Thyroid gland (tissue), 4 donors: Measurements from ENCODE around the gene WIPF3.

Source experiments
- POLR2A ChIP-seq, 2 donors: fragments of 450-650 bp; IDR thresholded peaks; one replicate each; pipeline ENCODE4 v1.6.1; 2017; ENCODE audit warnings: antibody characterized with exemption in 2 of 2, mild to moderate bottlenecking in 2 of 2, moderate library complexity in 1 of 2
- TF ChIP-seq, protein P1 (sequence below), 6 experiments: fragments of 200-600 bp in 3 of 6; fragments of 450-650 bp in 3 of 6; sonication (generic) in 3 of 6; IDR thresholded peaks; one replicate each; pipeline ENCODE4 v1.5.1; 2016 to 2019; ENCODE audit warnings: antibody characterized with exemption in 6 of 6, mild to moderate bottlenecking in 2 of 6, inconsistent platforms in 1 of 6, moderate library complexity in 1 of 6

DNA sequence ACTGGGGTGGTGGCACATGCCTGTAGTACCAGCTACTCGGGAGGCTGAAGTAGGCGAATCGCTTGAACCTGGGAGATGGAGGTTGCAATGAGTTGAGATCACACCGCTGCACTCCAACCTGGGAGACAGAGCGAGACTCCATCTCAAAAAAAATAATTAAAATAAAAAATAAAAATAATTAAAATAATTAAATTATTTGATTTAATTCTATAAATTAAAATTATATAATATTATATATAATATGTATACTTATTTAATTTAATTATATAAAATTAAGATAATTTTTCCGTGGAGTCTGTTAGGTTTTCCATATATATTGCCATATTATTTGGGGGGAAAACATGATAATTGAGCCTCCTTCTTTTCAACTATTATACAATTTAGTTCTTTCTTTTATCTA, 12.0 kb downstream of the WIPF3 start:
- TF ChIP-seq POLR2A (IDR thresholded peaks at IDR 0.05), result no peak
- TF ChIP-seq, protein P1, sequence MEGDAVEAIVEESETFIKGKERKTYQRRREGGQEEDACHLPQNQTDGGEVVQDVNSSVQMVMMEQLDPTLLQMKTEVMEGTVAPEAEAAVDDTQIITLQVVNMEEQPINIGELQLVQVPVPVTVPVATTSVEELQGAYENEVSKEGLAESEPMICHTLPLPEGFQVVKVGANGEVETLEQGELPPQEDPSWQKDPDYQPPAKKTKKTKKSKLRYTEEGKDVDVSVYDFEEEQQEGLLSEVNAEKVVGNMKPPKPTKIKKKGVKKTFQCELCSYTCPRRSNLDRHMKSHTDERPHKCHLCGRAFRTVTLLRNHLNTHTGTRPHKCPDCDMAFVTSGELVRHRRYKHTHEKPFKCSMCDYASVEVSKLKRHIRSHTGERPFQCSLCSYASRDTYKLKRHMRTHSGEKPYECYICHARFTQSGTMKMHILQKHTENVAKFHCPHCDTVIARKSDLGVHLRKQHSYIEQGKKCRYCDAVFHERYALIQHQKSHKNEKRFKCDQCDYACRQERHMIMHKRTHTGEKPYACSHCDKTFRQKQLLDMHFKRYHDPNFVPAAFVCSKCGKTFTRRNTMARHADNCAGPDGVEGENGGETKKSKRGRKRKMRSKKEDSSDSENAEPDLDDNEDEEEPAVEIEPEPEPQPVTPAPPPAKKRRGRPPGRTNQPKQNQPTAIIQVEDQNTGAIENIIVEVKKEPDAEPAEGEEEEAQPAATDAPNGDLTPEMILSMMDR (IDR thresholded peaks at IDR 0.05), result no peak
